ENCODE measurements around the gene BCAS3.
"Not testable (repeated sequence)": the region's sequence is repeated elsewhere in the genome, so short reads cannot be mapped to it uniquely, and the experiment has no call there.

The BCAS3 gene

DNA sequence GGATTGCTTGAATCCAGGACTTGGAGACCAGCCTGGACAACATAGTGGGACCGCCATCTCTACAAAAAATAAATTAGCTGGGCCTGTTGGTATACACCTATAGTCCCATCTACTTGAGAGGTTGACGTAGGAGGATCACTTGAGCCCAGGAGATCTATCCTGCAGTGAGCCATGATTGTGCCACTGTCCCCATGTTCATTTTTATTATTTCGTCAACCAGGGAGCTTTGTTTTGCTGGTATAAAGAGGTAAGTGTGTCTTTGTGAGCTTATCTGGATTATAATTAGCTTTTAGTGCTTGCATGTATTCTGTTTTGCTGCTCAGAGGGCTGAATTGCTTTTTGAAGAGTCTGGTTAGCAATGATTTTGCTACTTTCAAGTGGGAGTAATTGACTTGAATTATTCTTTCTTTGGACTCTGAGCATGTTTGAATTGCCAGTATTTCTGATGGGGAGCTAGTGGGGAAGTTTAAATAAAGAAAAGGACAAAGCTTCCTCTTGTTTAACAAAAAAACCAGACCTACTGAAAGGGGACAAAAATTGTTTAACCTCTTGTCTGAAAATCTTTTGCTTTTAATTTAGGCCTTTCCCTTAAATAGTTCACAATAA, 31.6 kb upstream of the BCAS3 start:
- H3K36me3 ChIP-seq (ENCODE audit: control insufficient read depth, insufficient read depth, low read length), result peaks cover 55% of the 10 kb centered on the region
- H3K4me3 ChIP-seq (ENCODE audit: extremely low read depth, insufficient read depth, low read length, poor library complexity, severe bottlenecking), result no peak overlapping the region
- H3K27ac ChIP-seq (ENCODE audit: low read depth, low read length, severe bottlenecking), result no peak overlapping the region
- H3K4me1 ChIP-seq (ENCODE audit: control insufficient read depth, insufficient read depth, low read length, poor library complexity, severe bottlenecking), result no peaks in the 10 kb centered on the region
- H3K9me3 ChIP-seq (ENCODE audit: control insufficient read depth, low read length), result no peaks in the 10 kb centered on the region
- WGBS, 2 experiments (ENCODE audit: insufficient coverage in 2 of 2), result 89 to 94% methylated on average over 2 to 3 of the region's 3 CpGs

DNA sequence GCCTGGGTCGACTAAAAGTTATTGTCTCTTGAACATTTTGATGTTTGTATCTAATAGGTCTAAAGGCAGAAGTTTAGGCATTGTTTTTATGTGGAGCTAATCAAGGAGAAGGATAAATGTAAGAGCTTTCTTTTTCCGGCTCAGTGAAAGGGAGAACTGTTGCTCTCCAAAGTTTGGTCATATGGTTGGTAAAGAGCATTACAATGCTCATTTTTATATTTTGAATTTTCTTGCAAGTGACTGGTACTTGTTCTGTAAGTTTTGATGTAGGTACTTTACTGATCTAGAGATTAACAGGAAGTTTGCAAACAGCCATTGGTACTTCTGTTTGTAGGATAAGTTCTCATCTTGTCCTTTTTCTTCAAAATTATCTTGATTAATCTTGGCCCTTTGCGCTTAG, 30.9 kb upstream of the BCAS3 start:
- WGBS, 2 experiments (ENCODE audit: insufficient coverage in 2 of 2), result 88 to 90% methylated on average over 1 to 2 of the region's 3 CpGs
- no peak overlapping the region for H3K27ac ChIP-seq (ENCODE audit: low read depth, low read length, severe bottlenecking)
- no peak overlapping the region for H3K4me3 ChIP-seq (ENCODE audit: extremely low read depth, insufficient read depth, low read length, poor library complexity, severe bottlenecking)
- H3K36me3 ChIP-seq (ENCODE audit: control insufficient read depth, insufficient read depth, low read length), result peaks cover 60% of the 10 kb centered on the region
- H3K4me1 ChIP-seq (ENCODE audit: control insufficient read depth, insufficient read depth, low read length, poor library complexity, severe bottlenecking), result no peaks in the 10 kb centered on the region
- no peaks in the 10 kb centered on the region for H3K9me3 ChIP-seq (ENCODE audit: control insufficient read depth, low read length)

DNA sequence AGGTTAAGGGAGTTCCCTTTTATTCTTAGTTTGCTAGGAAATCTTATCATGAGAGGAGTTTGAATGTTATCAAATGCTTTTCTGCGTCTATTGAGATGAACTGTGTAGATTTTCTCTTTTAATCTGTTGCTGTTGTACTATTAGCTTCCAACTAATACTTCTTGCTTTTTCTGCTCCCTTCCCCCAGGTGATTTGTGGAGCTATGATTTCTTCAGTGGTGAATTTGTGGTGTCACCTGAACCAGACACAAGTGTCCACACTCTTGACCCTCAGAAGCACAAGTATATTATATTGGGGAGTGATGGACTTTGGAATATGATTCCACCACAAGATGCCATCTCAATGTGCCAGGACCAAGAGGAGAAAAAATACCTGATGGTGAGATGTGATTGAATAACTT, 29.9 kb upstream of the BCAS3 start:
- Histone ChIP-seq H3K9me3 (ENCODE audit: control insufficient read depth, low read length) (no peaks in the 10 kb centered on the region), H3K27ac (ENCODE audit: low read depth, low read length, severe bottlenecking) (no peak overlapping the region), H3K4me1 (ENCODE audit: control insufficient read depth, insufficient read depth, low read length, poor library complexity, severe bottlenecking) (no peaks in the 10 kb centered on the region), H3K4me3 (ENCODE audit: extremely low read depth, insufficient read depth, low read length, poor library complexity, severe bottlenecking) (no peak overlapping the region), H3K36me3 (ENCODE audit: control insufficient read depth, insufficient read depth, low read length) (peaks cover 60% of the 10 kb centered on the region)
- WGBS, 2 experiments (ENCODE audit: insufficient coverage in 2 of 2), result no CpG with 5 or more reads among the region's 1 CpG

DNA sequence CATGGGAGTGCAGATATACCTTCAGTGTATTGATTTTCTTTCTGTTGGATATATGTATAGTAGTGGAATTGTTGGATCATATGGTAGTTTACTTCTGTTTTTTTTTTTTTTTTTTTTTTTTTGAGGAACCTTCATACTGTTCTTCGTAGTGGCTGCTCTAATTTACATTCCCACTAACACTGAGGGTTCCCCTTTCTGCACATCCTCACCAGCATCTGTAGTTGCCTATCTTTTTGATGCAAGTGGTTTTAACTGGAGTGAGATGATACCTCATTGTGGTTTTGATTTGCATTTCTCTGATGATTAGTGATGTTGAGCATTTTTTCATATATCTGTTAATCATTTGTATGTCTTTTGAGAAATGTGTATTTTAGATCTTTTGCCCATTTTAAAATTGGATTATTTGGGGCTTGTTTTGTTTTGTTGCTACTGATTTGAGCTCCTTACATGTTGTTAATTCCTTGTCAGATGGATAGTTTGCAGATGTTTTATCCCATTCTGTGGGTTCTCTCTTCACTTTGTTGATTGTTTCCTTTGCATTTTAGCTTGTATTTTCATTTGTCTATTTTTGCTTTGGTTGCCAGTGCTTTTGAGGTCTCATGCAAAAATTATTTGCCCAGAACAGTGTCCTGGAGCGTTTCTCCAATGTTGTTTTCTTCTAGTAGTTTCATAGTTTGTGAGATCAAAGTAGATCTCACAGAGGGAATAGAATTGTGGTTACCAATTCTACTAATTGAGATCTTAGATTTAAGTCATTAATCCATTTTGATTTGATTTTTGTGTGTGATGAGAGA, 25.0 kb upstream of the BCAS3 start:
- H3K36me3 ChIP-seq (ENCODE audit: control insufficient read depth, insufficient read depth, low read length), result peaks cover 62% of the 10 kb centered on the region
- H3K9me3 ChIP-seq (ENCODE audit: control insufficient read depth, low read length), result no peaks in the 10 kb centered on the region

DNA sequence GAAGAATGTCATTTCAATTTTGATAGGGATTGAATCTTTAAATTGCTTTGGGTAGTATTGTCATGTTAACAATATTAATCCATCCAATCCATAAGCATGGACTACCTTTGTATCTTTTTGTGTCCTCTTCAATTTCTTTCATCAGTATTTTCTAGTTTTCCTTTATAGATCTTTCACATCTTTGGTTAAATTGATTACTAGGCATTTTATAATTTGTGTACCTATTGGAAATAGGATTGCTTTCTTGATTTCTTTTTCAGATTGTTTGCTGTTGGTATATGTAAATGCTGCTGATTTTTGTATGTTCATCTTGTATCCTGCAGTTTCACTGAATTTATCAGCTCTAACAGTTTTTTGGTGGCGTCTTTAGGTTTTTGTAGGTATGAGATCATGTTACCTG, 24.1 kb upstream of the BCAS3 start:
- Histone ChIP-seq H3K27ac (ENCODE audit: low read depth, low read length, severe bottlenecking) (no peak overlapping the region), H3K9me3 (ENCODE audit: control insufficient read depth, low read length) (no peaks in the 10 kb centered on the region), H3K4me1 (ENCODE audit: control insufficient read depth, insufficient read depth, low read length, poor library complexity, severe bottlenecking) (no peaks in the 10 kb centered on the region), H3K4me3 (ENCODE audit: extremely low read depth, insufficient read depth, low read length, poor library complexity, severe bottlenecking) (no peak overlapping the region), H3K36me3 (ENCODE audit: control insufficient read depth, insufficient read depth, low read length) (peaks cover 64% of the 10 kb centered on the region)
- WGBS, 2 experiments (ENCODE audit: insufficient coverage in 2 of 2), result 100% methylated on average over 1 of the region's 1 CpG; no CpG with 5 or more reads in 1 of the 2 experiments

More for the DNA sequence above, 25.0 kb upstream of the BCAS3 start:
- Histone ChIP-seq H3K4me1 (ENCODE audit: control insufficient read depth, insufficient read depth, low read length, poor library complexity, severe bottlenecking) (no peaks in the 10 kb centered on the region), H3K4me3 (ENCODE audit: extremely low read depth, insufficient read depth, low read length, poor library complexity, severe bottlenecking) (no peak overlapping the region), H3K27ac (ENCODE audit: low read depth, low read length, severe bottlenecking) (no peak overlapping the region)
- 86% methylated on average over 1 of the region's 2 CpGs; no CpG with 5 or more reads in 1 of the 2 experiments for WGBS, 2 experiments (ENCODE audit: insufficient coverage in 2 of 2)

DNA sequence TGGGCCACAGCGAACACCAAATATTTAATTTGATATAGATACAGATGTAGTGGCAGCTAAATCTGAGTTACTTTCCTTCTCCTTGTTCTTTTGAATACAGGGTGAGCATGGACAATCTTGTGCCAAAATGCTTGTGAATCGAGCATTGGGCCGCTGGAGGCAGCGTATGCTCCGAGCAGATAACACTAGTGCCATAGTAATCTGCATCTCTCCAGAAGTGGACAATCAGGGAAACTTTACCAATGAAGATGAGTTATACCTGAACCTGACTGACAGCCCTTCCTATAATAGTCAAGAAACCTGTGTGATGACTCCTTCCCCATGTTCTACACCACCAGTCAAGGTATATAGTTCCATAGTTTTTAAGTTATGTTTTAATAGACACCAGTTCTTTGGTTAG, 21.2 kb upstream of the BCAS3 start:
- peaks cover 44% of the 10 kb centered on the region for H3K36me3 ChIP-seq (ENCODE audit: control insufficient read depth, insufficient read depth, low read length)
- H3K27ac ChIP-seq (ENCODE audit: low read depth, low read length, severe bottlenecking), result no peak overlapping the region
- no peaks in the 10 kb centered on the region for H3K9me3 ChIP-seq (ENCODE audit: control insufficient read depth, low read length)
- 88 to 100% methylated on average over 4 of the region's 5 CpGs for WGBS, 2 experiments (ENCODE audit: insufficient coverage in 2 of 2)
- no peaks in the 10 kb centered on the region for H3K4me1 ChIP-seq (ENCODE audit: control insufficient read depth, insufficient read depth, low read length, poor library complexity, severe bottlenecking)
- H3K4me3 ChIP-seq (ENCODE audit: extremely low read depth, insufficient read depth, low read length, poor library complexity, severe bottlenecking), result no peak overlapping the region

DNA sequence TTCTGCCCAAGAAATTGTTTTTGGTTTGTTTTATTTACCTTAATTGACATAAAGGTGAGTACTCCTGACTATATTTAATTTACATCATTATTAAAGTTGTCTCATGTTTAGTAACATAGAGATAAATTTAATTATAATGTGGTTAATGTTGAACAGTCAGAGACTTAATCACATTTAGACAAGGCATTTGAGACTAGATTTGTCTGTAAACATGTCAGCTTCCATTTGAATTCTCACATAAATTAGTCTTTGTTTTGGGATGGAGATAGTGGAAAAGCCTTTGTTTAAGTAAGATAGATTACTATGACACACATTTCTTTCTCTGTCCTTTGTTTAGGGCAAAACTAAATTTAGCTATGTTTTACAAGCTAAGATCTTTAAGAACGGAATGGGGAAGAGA, 18.5 kb upstream of the BCAS3 start:
- peaks cover 52% of the 10 kb centered on the region for H3K36me3 ChIP-seq (ENCODE audit: control insufficient read depth, insufficient read depth, low read length)
- WGBS, 2 experiments (ENCODE audit: insufficient coverage in 2 of 2), result 88 to 100% methylated on average over 1 of the region's 1 CpG
- no peak overlapping the region for H3K4me3 ChIP-seq (ENCODE audit: extremely low read depth, insufficient read depth, low read length, poor library complexity, severe bottlenecking)

DNA sequence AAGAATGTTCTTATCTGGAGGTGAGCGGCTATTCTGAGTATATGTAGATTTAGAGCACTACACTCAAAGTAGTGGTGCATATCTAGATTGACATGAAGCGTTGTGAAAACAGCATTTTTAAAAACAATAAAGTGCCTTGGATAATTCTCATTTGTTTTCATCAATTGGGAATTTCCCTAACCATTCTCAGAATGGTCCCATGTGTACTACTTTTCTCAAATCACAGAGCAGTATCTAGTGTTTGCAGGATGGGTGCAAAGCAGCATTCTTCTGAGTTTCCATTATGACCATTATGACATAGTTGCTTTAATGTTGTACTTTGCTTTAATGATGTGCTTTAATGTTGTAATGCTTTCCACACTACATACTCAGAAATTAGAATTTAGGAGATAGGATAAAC, 16.2 kb upstream of the BCAS3 start:
- WGBS, 2 experiments (ENCODE audit: insufficient coverage in 2 of 2), result 100% methylated on average over 1 of the region's 2 CpGs
- H3K9me3 ChIP-seq (ENCODE audit: control insufficient read depth, low read length), result no peaks in the 10 kb centered on the region
- peaks cover 65% of the 10 kb centered on the region for H3K36me3 ChIP-seq (ENCODE audit: control insufficient read depth, insufficient read depth, low read length)
- H3K27ac ChIP-seq (ENCODE audit: low read depth, low read length, severe bottlenecking), result no peak overlapping the region
- no peaks in the 10 kb centered on the region for H3K4me1 ChIP-seq (ENCODE audit: control insufficient read depth, insufficient read depth, low read length, poor library complexity, severe bottlenecking)
- no peak overlapping the region for H3K4me3 ChIP-seq (ENCODE audit: extremely low read depth, insufficient read depth, low read length, poor library complexity, severe bottlenecking)

More for the DNA sequence above, 18.5 kb upstream of the BCAS3 start:
- Histone ChIP-seq H3K9me3 (ENCODE audit: control insufficient read depth, low read length) (no peaks in the 10 kb centered on the region), H3K4me1 (ENCODE audit: control insufficient read depth, insufficient read depth, low read length, poor library complexity, severe bottlenecking) (no peaks in the 10 kb centered on the region), H3K27ac (ENCODE audit: low read depth, low read length, severe bottlenecking) (no peak overlapping the region)

DNA sequence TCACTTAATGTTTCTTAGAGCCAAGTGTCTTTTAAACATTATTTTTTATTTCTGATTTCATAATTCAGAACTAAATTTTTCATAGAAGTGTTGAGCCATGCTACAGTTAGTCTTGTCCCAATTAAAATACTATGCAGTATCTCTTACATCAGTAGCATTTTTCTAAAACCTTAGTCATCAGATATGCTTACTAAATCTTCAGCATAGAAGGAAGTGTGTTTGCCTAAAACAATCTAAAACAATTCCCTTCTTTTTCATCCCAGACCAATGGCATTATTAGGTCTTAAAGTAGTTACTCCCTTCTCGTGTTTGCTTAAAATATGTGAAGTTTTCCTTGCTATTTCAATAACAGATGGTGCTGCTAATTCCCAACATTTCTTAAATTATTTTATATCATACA, 13.6 kb upstream of the BCAS3 start:
- H3K27ac ChIP-seq (ENCODE audit: low read depth, low read length, severe bottlenecking), result no peak overlapping the region
- no peak overlapping the region for H3K4me3 ChIP-seq (ENCODE audit: extremely low read depth, insufficient read depth, low read length, poor library complexity, severe bottlenecking)
- WGBS, 2 experiments (ENCODE audit: insufficient coverage in 2 of 2), result no CpG with 5 or more reads among the region's 1 CpG
- no peaks in the 10 kb centered on the region for H3K9me3 ChIP-seq (ENCODE audit: control insufficient read depth, low read length)
- H3K4me1 ChIP-seq (ENCODE audit: control insufficient read depth, insufficient read depth, low read length, poor library complexity, severe bottlenecking), result no peaks in the 10 kb centered on the region
- H3K36me3 ChIP-seq (ENCODE audit: control insufficient read depth, insufficient read depth, low read length), result peaks cover 46% of the 10 kb centered on the region

DNA sequence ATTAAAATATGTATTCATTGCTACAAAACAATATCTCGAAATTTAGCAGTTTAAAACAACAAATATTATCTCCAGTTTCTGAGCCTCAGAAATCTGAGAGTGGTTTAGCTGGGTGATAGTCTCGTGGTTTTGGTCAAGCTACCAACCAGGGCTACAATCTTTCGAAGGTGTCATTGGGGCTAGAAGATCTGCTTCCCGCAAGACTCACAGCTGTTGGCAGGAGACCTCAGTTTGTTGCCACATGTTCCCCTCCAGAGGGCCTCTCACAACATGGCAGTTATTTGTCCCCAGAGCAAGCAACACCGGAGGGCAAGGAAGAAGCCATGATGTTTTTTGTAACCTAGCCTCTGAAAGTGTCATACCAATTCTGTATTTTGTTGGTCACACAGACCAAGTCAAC, 12.0 kb upstream of the BCAS3 start:
- WGBS, 2 experiments (ENCODE audit: insufficient coverage in 2 of 2), result 92 to 96% methylated on average over 4 of the region's 5 CpGs
- H3K27ac ChIP-seq (ENCODE audit: low read depth, low read length, severe bottlenecking), result no peak overlapping the region
- no peaks in the 10 kb centered on the region for H3K4me1 ChIP-seq (ENCODE audit: control insufficient read depth, insufficient read depth, low read length, poor library complexity, severe bottlenecking)
- no peaks in the 10 kb centered on the region for H3K9me3 ChIP-seq (ENCODE audit: control insufficient read depth, low read length)
- H3K4me3 ChIP-seq (ENCODE audit: extremely low read depth, insufficient read depth, low read length, poor library complexity, severe bottlenecking), result no peak overlapping the region
- peaks cover 38% of the 10 kb centered on the region for H3K36me3 ChIP-seq (ENCODE audit: control insufficient read depth, insufficient read depth, low read length)

DNA sequence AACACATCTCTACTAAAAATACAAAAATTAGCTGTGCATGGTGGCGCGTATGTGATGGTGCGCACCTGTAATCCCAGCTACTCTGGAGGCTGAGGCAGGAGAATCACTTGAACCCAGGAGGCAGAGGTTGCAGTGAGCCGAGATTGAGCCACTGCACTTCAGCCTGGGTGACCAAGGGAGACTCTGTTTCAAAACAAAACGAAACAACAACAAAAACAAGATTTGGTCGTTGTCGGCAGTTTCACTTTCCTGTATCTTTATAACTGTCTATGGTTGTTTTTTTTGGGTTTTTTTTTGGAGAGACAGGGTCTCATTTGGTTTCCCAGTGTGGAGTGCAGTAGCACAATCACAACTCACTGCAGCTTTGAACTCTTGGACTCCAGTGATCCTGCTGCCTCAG, 8.9 kb upstream of the BCAS3 start:
- WGBS, 2 experiments (ENCODE audit: insufficient coverage in 2 of 2), result 88 to 98% methylated on average over 4 to 7 of the region's 7 CpGs
- peaks cover 24% of the 10 kb centered on the region for H3K36me3 ChIP-seq (ENCODE audit: control insufficient read depth, insufficient read depth, low read length)
- not testable (repeated sequence) for H3K4me3 ChIP-seq (ENCODE audit: extremely low read depth, insufficient read depth, low read length, poor library complexity, severe bottlenecking); H3K9me3 ChIP-seq (ENCODE audit: control insufficient read depth, low read length); H3K27ac ChIP-seq (ENCODE audit: low read depth, low read length, severe bottlenecking); H3K4me1 ChIP-seq (ENCODE audit: control insufficient read depth, insufficient read depth, low read length, poor library complexity, severe bottlenecking)

All from mesodermal cell (in vitro differentiated cells).